Kidney (tissue), 14 donors: ENCODE data around the gene TMEM182. TPM values are rescaled to one million over a fixed set of nuclear protein-coding genes. Genes with fewer than 3 reads are reported as not detected.

Experiments used
- DNase-seq, 5 donors: peaks; one replicate each; pipeline ENCODE4 v3.0.0-alpha.2; 2013 to 2020
- FAIRE-seq: peaks from 2 replicates; lab custom pipeline; 2012; peaks lifted over from hg19 to GRCh38; lab: Jason Lieb, UNC
- H3K27ac ChIP-seq, 2 donors: one replicate each; pipeline ENCODE4 v1.7.0; 2013; ENCODE audit warnings: low read depth in 2 of 2, low read length in 2 of 2, inconsistent platforms in 1 of 2
- H3K27me3 ChIP-seq: one replicate; pipeline ENCODE4 v1.7.1; 2013; ENCODE audit warnings: low read length, inconsistent platforms; ENCODE audit not compliant: control insufficient read depth, insufficient read depth
- H3K36me3 ChIP-seq, 3 donors: one replicate each; pipeline versions ENCODE4 v1.7.0 to v1.7.1; 2013; ENCODE audit warnings: low read length in 3 of 3, control low read depth in 1 of 3, inconsistent platforms in 1 of 3; ENCODE audit not compliant: insufficient read depth in 3 of 3, control insufficient read depth in 2 of 3
- H3K4me1 ChIP-seq, 3 donors: one replicate each; pipeline versions ENCODE4 v1.7.0 to v1.7.1; 2013; ENCODE audit warnings: low read length in 3 of 3, inconsistent platforms in 1 of 3, low read depth in 1 of 3; ENCODE audit not compliant: control insufficient read depth in 2 of 3, insufficient read depth in 2 of 3
- H3K4me3 ChIP-seq, 3 donors: one replicate each; pipeline versions ENCODE4 v1.7.0 to v1.8.1; 2013; ENCODE audit warnings: low read length in 3 of 3, control low read depth in 1 of 3, inconsistent platforms in 1 of 3
- H3K9ac ChIP-seq, 3 donors: one replicate each; pipeline versions ENCODE4 v1.7.0 to v1.7.1; 2013; ENCODE audit warnings: low read length in 3 of 3, control low read depth in 1 of 3, inconsistent platforms in 1 of 3
- H3K9me3 ChIP-seq, 3 donors: one replicate each; pipeline versions ENCODE4 v1.7.0 to v1.7.1; 2013; ENCODE audit warnings: low read length in 3 of 3, control low read depth in 1 of 3, inconsistent platforms in 1 of 3; ENCODE audit not compliant: control insufficient read depth in 2 of 3, insufficient read depth in 1 of 3
- CTCF ChIP-seq: IDR thresholded peaks from 3 replicates; pipeline ENCODE4 v1.5.1; 2012; ENCODE audit warnings: mild to moderate bottlenecking, moderate library complexity, borderline replicate concordance; ENCODE audit not compliant: insufficient read depth; ENCODE audit errors: extremely low read depth
- intact Hi-C: fragments of 100-400 bp; cut with DNase I; formaldehyde crosslinking; loops from one replicate; pipeline ENCODE4 v1.11.1; 2022
- polyA plus RNA-seq: library from polyadenylated mRNA; stranded (reverse); fragments of 350-450 nt; fragmentation: Illumina TruSeq; extraction: RNeasy Lipid Tissue Mini Kit (QIAGEN cat#74804); gene quantifications from one replicate; pipeline ENCODE4 v1.2.3, GENCODE V29; 2014; ENCODE audit warnings: low read depth, low replicate concordance; ENCODE audit not compliant: insufficient read depth
- total RNA-seq: library from RNA; stranded (reverse); fragmentation: NEBNext Ultra II Directional; extraction: Animal tissue kit (Norgen Biotek cat#: 25700); gene quantifications from one replicate; pipeline ENCODE4 v1.2.1, GENCODE V29; 2021
- donor health status: control.
- donor health status: control.
- donor health status: control.
- donor health status: control.
- donor health status: control.
- donor health status: DM: yes; HTN: yes; CAD: no.
- donor health status: Normal renal cell carcinoma (clear cell type).

Gene TMEM182
- total and polyA plus RNA-seq, 2 donors from 2014 or later, result 4.2 to 6.5 TPM

GRCh38 chr2:102852867-102853266 lies 91.0 kb downstream of the TMEM182 start:
- Histone ChIP-seq H3K9me3 (no peaks in the 10 kb centered on the region), H3K4me3 (no peak overlapping the region), H3K27me3 (no peaks in the 10 kb centered on the region), H3K36me3 (no peaks in the 10 kb centered on the region), H3K27ac (no peak overlapping the region), H3K9ac (no peak overlapping the region), H3K4me1 (no peaks in the 10 kb centered on the region)
- FAIRE-seq, result no peak
- DNase-seq, result no peak
- TF ChIP-seq CTCF, result no peak
- intact Hi-C loops, result no loop called here

Other genes with a start within 250 kb of the TMEM182 start
- gene SLC9A2, start 142.5 kb upstream of the TMEM182 start, total RNA-seq, result 5.9 TPM
- 5.6 TPM for gene SLC9A2, start 142.5 kb upstream of the TMEM182 start, polyA plus RNA-seq